ENCODE data around the gene GALNT13. TPM values are rescaled to one million over a fixed set of nuclear protein-coding genes. Genes with fewer than 3 reads are reported as not detected.

The GALNT13 gene
- total and polyA plus RNA-seq, 4 donors, result not detected

DNA sequence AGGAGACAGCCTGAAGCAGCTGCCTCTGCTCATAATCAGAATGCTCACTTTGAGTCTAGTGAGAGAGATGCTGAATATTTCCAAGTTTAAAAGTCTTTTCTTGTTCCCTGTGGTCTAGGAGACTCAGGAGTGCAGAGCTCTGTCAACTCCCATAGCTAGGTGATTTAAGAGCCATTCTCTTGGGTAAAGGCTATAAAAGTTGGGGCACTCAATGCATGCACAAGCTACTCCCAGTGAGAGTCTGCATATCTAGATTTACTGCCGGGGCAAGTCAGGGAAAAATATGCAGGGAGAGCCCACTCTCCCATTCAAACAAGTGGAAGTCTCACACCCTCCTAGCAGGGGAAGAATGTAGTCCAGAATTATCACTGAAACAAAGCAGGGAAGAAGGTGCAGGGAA is 418.1 kb downstream of the GALNT13 start:
- Histone ChIP-seq H3K27me3 (ENCODE audit: control insufficient read depth in 4 of 4, insufficient read depth in 4 of 4, low read length in 3 of 4) (peaks cover 0 to 3% (median 0%) of the 10 kb centered on the region in 4 donors), H3K4me1 (ENCODE audit: control insufficient read depth in 4 of 4, insufficient read depth in 4 of 4, low read length in 3 of 4) (no peaks in the 10 kb centered on the region), H3K9me3 (ENCODE audit: control insufficient read depth in 4 of 4, low read length in 3 of 4) (peaks cover 0 to 11% (median 2%) of the 10 kb centered on the region in 4 donors), H3K36me3 (ENCODE audit: control insufficient read depth in 4 of 4, insufficient read depth in 3 of 4, low read depth in 1 of 4, low read length in 3 of 4) (no peaks in the 10 kb centered on the region), H3K27ac (ENCODE audit: low read depth in 1 of 2, low read length in 2 of 2) (no peak overlapping the region), H3K4me3 (ENCODE audit: low read depth in 1 of 3, low read length in 3 of 3) (no peak overlapping the region), H3K9ac (ENCODE audit: low read depth in 1 of 2, low read length in 2 of 2) (no peak overlapping the region)
- WGBS, result 58% methylated on average over 1 of the region's 1 CpG
- no peak for DNase-seq (ENCODE audit: low spot score)
- TF ChIP-seq, protein P1, sequence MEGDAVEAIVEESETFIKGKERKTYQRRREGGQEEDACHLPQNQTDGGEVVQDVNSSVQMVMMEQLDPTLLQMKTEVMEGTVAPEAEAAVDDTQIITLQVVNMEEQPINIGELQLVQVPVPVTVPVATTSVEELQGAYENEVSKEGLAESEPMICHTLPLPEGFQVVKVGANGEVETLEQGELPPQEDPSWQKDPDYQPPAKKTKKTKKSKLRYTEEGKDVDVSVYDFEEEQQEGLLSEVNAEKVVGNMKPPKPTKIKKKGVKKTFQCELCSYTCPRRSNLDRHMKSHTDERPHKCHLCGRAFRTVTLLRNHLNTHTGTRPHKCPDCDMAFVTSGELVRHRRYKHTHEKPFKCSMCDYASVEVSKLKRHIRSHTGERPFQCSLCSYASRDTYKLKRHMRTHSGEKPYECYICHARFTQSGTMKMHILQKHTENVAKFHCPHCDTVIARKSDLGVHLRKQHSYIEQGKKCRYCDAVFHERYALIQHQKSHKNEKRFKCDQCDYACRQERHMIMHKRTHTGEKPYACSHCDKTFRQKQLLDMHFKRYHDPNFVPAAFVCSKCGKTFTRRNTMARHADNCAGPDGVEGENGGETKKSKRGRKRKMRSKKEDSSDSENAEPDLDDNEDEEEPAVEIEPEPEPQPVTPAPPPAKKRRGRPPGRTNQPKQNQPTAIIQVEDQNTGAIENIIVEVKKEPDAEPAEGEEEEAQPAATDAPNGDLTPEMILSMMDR (IDR thresholded peaks at IDR 0.05; ENCODE audit: low read depth, low read length, missing input control), result no peak
- TF ChIP-seq HNF4G (IDR thresholded peaks at IDR 0.05) (no peak), TAF1 (conservative IDR thresholded peaks at IDR 0.05) (no peak), JUND (IDR thresholded peaks at IDR 0.05) (no peak), RAD21 (IDR thresholded peaks at IDR 0.05) (no peak), HNF4A (conservative IDR thresholded peaks at IDR 0.05) (no peak), NR2F2 (IDR thresholded peaks at IDR 0.05) (no peak), EGR1 (IDR thresholded peaks at IDR 0.05; ENCODE audit: low read depth in 2 of 2) (no peak), RXRA (IDR thresholded peaks at IDR 0.05) (no peak), SP1 (IDR thresholded peaks at IDR 0.05) (no peak), GABPA (IDR thresholded peaks at IDR 0.05 in 1 of 2, conservative IDR thresholded peaks at IDR 0.05 in 1 of 2) (no peak), FOXA2 (IDR thresholded peaks at IDR 0.05) (no peak), FOXA1 (IDR thresholded peaks at IDR 0.05) (no peak)
- TF ChIP-seq, protein P2, sequence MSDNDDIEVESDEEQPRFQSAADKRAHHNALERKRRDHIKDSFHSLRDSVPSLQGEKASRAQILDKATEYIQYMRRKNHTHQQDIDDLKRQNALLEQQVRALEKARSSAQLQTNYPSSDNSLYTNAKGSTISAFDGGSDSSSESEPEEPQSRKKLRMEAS (IDR thresholded peaks at IDR 0.05), result no peak
- TF ChIP-seq, protein P3, sequence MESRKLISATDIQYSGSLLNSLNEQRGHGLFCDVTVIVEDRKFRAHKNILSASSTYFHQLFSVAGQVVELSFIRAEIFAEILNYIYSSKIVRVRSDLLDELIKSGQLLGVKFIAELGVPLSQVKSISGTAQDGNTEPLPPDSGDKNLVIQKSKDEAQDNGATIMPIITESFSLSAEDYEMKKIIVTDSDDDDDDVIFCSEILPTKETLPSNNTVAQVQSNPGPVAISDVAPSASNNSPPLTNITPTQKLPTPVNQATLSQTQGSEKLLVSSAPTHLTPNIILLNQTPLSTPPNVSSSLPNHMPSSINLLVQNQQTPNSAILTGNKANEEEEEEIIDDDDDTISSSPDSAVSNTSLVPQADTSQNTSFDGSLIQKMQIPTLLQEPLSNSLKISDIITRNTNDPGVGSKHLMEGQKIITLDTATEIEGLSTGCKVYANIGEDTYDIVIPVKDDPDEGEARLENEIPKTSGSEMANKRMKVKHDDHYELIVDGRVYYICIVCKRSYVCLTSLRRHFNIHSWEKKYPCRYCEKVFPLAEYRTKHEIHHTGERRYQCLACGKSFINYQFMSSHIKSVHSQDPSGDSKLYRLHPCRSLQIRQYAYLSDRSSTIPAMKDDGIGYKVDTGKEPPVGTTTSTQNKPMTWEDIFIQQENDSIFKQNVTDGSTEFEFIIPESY (IDR thresholded peaks at IDR 0.05), result no peak
- TF ChIP-seq, protein P4, sequence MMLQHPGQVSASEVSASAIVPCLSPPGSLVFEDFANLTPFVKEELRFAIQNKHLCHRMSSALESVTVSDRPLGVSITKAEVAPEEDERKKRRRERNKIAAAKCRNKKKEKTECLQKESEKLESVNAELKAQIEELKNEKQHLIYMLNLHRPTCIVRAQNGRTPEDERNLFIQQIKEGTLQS (IDR thresholded peaks at IDR 0.05), result no peak

DNA sequence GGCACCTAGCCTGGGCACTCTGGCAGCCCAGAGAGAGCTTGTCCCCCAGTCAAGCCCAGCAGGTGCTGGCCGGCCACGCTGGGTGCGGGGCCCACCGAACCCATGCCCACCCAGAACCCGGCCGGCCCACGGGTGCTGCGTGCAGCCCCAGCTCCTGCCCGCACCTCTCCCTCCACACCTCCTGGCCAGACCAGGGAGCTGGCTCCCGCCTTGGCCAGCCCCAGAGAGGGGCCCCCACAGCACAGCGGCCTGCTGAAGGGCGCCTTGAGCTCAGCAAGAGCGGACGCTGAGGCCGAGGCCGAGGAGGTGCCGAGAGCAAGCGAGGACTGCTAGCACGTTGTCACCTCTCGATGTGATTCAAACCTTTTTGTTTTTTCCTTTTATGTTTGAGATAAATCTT is 419.8 kb downstream of the GALNT13 start:
- TF ChIP-seq HNF4A (conservative IDR thresholded peaks at IDR 0.05) (no peak), HNF4G (IDR thresholded peaks at IDR 0.05) (no peak), TAF1 (conservative IDR thresholded peaks at IDR 0.05) (no peak), FOXA1 (IDR thresholded peaks at IDR 0.05) (no peak), SP1 (IDR thresholded peaks at IDR 0.05) (no peak), RAD21 (IDR thresholded peaks at IDR 0.05) (no peak), FOXA2 (IDR thresholded peaks at IDR 0.05) (no peak)
- TF ChIP-seq, protein P5, sequence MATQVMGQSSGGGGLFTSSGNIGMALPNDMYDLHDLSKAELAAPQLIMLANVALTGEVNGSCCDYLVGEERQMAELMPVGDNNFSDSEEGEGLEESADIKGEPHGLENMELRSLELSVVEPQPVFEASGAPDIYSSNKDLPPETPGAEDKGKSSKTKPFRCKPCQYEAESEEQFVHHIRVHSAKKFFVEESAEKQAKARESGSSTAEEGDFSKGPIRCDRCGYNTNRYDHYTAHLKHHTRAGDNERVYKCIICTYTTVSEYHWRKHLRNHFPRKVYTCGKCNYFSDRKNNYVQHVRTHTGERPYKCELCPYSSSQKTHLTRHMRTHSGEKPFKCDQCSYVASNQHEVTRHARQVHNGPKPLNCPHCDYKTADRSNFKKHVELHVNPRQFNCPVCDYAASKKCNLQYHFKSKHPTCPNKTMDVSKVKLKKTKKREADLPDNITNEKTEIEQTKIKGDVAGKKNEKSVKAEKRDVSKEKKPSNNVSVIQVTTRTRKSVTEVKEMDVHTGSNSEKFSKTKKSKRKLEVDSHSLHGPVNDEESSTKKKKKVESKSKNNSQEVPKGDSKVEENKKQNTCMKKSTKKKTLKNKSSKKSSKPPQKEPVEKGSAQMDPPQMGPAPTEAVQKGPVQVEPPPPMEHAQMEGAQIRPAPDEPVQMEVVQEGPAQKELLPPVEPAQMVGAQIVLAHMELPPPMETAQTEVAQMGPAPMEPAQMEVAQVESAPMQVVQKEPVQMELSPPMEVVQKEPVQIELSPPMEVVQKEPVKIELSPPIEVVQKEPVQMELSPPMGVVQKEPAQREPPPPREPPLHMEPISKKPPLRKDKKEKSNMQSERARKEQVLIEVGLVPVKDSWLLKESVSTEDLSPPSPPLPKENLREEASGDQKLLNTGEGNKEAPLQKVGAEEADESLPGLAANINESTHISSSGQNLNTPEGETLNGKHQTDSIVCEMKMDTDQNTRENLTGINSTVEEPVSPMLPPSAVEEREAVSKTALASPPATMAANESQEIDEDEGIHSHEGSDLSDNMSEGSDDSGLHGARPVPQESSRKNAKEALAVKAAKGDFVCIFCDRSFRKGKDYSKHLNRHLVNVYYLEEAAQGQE (IDR thresholded peaks at IDR 0.05), result no peak
- TF ChIP-seq, protein P3 (IDR thresholded peaks at IDR 0.05), result no peak
- Histone ChIP-seq H3K9me3 (ENCODE audit: control insufficient read depth in 4 of 4, low read length in 3 of 4) (peaks cover 0 to 7% (median 2%) of the 10 kb centered on the region in 4 donors), H3K9ac (ENCODE audit: low read depth in 1 of 2, low read length in 2 of 2) (no peak overlapping the region), H3K36me3 (ENCODE audit: control insufficient read depth in 4 of 4, insufficient read depth in 3 of 4, low read depth in 1 of 4, low read length in 3 of 4) (no peaks in the 10 kb centered on the region), H3K27ac (ENCODE audit: low read depth in 1 of 2, low read length in 2 of 2) (no peak overlapping the region), H3K4me3 (ENCODE audit: low read depth in 1 of 3, low read length in 3 of 3) (no peak overlapping the region), H3K4me1 (ENCODE audit: control insufficient read depth in 4 of 4, insufficient read depth in 4 of 4, low read length in 3 of 4) (no peaks in the 10 kb centered on the region), H3K27me3 (ENCODE audit: control insufficient read depth in 4 of 4, insufficient read depth in 4 of 4, low read length in 3 of 4) (peaks cover 0 to 3% (median 0%) of the 10 kb centered on the region in 4 donors)
- WGBS, result 92% methylated on average over 20 of the region's 20 CpGs
- DNase-seq (ENCODE audit: low spot score), result no peak

All from liver (tissue), 9 donors.